Karpas-422 (cell line): ENCODE results near the gene MIA. TPM values are rescaled to one million over a fixed set of nuclear protein-coding genes. Genes with fewer than 3 reads are reported as not detected.
"Not testable (repeated sequence)": the region's sequence is repeated elsewhere in the genome, so short reads cannot be mapped to it uniquely, and the experiment has no call there.

Source experiments
- DNase-seq: peaks from one replicate; pipeline ENCODE4 v3.0.0-alpha.2; 2015
- H2AFZ ChIP-seq: fragments of 200-600 bp; sonication (generic); 2 replicates; pipeline ENCODE4 v1.6.1; 2014; ENCODE audit warnings: antibody characterized with exemption, low read length, mixed read lengths
- H3K27ac ChIP-seq: fragments of 200-600 bp; sonication (generic); 2 replicates; pipeline ENCODE4 v1.5.1; 2014; ENCODE audit warnings: mild to moderate bottlenecking, low read length, moderate library complexity
- H3K27me3 ChIP-seq: fragments of 200-600 bp; sonication (generic); 2 replicates; pipeline ENCODE4 v1.6.1; 2014; ENCODE audit warnings: low read length, mixed read lengths
- H3K36me3 ChIP-seq: fragments of 200-600 bp; sonication (generic); 2 replicates; pipeline ENCODE4 v1.6.1; 2014; ENCODE audit warnings: low read length, mixed read lengths; ENCODE audit not compliant: insufficient read depth
- H3K4me1 ChIP-seq: fragments of 200-600 bp; sonication (generic); 2 replicates; pipeline ENCODE4 v1.6.1; 2014; ENCODE audit warnings: mild to moderate bottlenecking, low read length, mixed read lengths
- H3K4me2 ChIP-seq: fragments of 200-600 bp; sonication (generic); 2 replicates; pipeline ENCODE4 v1.6.1; 2014; ENCODE audit warnings: low read length, low read depth, mild to moderate bottlenecking; ENCODE audit not compliant: poor library complexity, severe bottlenecking
- H3K4me3 ChIP-seq: fragments of 200-600 bp; sonication (generic); 2 replicates; pipeline ENCODE4 v1.5.1; 2014; ENCODE audit warnings: mild to moderate bottlenecking, antibody characterized with exemption, low read length, mixed read lengths
- H3K79me2 ChIP-seq: fragments of 200-600 bp; sonication (generic); 2 replicates; pipeline ENCODE4 v1.6.1; 2014; ENCODE audit warnings: mild to moderate bottlenecking, low read length, mixed read lengths
- H3K9ac ChIP-seq: fragments of 200-600 bp; sonication (generic); 2 replicates; pipeline ENCODE4 v1.6.0; 2014; ENCODE audit warnings: low read length
- H3K9me2 ChIP-seq: fragments of 200-600 bp; sonication (generic), shearing (Covaris generic); replicated peaks from 2 replicates; pipeline ENCODE4 v1.6.0; 2014; ENCODE audit warnings: mild to moderate bottlenecking, low read length, moderate library complexity; ENCODE audit not compliant: insufficient read depth
- H3K9me3 ChIP-seq: fragments of 300-700, 200-600 bp; sonication (generic); 2 replicates; pipeline ENCODE4 v1.6.1; 2014; ENCODE audit warnings: low read length, mixed read lengths
- H4K20me1 ChIP-seq: fragments of 200-600 bp; sonication (generic); 2 replicates; pipeline ENCODE4 v1.6.1; 2014; ENCODE audit warnings: mild to moderate bottlenecking, antibody characterized with exemption, low read length, low read depth; ENCODE audit not compliant: insufficient read depth
- total RNA-seq: library from RNA; depleted of rRNA; stranded (reverse); fragments of >200 nt; shearing (Covaris generic); gene quantifications from 2 replicates; pipeline ENCODE4 v1.2.3, GENCODE V29; 2014; ENCODE audit warnings: low replicate concordance

MIA gene
- total RNA-seq, 1 experiment from 2014 or later, result not detected

- H3K9me3 ChIP-seq, result no peaks in the 10 kb centered on the region
- peaks cover 23% of the 10 kb centered on the region for H3K4me1 ChIP-seq
- H3K9ac ChIP-seq, result peak overlapping the region; percentile 79
- H4K20me1 ChIP-seq, result no peaks in the 10 kb centered on the region
- H3K27ac ChIP-seq, result peak overlapping the region; percentile 100
- H3K4me3 ChIP-seq, result peak overlapping the region; percentile 76
- no peaks in the 10 kb centered on the region for H3K9me2 ChIP-seq
- H3K27me3 ChIP-seq, result no peaks in the 10 kb centered on the region
- peaks cover 11% of the 10 kb centered on the region; the same call in 1 of the 2 replicates for H3K79me2 ChIP-seq
- DNase-seq, result no peak
- H3K36me3 ChIP-seq, result no peaks in the 10 kb centered on the region
- no peak overlapping the region for H2AFZ ChIP-seq
- H3K4me2 ChIP-seq, result peak overlapping the region; percentile 83
These were observed 3.5 kb downstream of the MIA start for GRCh38 chr19:40778706-40779284.

GRCh38 chr19:40780582-40780981, 5.3 kb downstream of the MIA start:
- Histone ChIP-seq H4K20me1 (no peaks in the 10 kb centered on the region), H3K4me1 (peaks cover 23% of the 10 kb centered on the region), H3K4me2 (no peak overlapping the region), H3K9me3 (no peaks in the 10 kb centered on the region), H3K36me3 (no peaks in the 10 kb centered on the region), H3K27me3 (no peaks in the 10 kb centered on the region), H3K9me2 (no peaks in the 10 kb centered on the region), H3K9ac (no peak overlapping the region), H3K79me2 (peaks cover 11% of the 10 kb centered on the region; the same call in 1 of the 2 replicates), H3K4me3 (no peak overlapping the region), H3K27ac (no peak overlapping the region), H2AFZ (no peak overlapping the region)
- no peak for DNase-seq

- H3K27me3 ChIP-seq, result no peaks in the 10 kb centered on the region
- no peaks in the 10 kb centered on the region for H4K20me1 ChIP-seq
- peaks cover 23% of the 10 kb centered on the region for H3K4me1 ChIP-seq
- H2AFZ ChIP-seq, result no peak overlapping the region
- H3K27ac ChIP-seq, result no peak overlapping the region
- DNase-seq, result no peak
- H3K9ac ChIP-seq, result no peak overlapping the region
- no peaks in the 10 kb centered on the region for H3K36me3 ChIP-seq
- H3K9me2 ChIP-seq, result no peaks in the 10 kb centered on the region
- no peak overlapping the region for H3K4me2 ChIP-seq
- H3K79me2 ChIP-seq, result peaks cover 11% of the 10 kb centered on the region; the same call in 1 of the 2 replicates
- no peak overlapping the region for H3K4me3 ChIP-seq
- H3K9me3 ChIP-seq, result no peaks in the 10 kb centered on the region
These were observed 5.8 kb downstream of the MIA start for GRCh38 chr19:40781140-40781539.

GRCh38 chr19:40783711-40784110, 8.4 kb downstream of the MIA start:
- H3K9me2 ChIP-seq, result no peaks in the 10 kb centered on the region
- no peaks in the 10 kb centered on the region for H3K27me3 ChIP-seq
- no peak overlapping the region for H2AFZ ChIP-seq
- H3K9ac ChIP-seq, result no peak overlapping the region
- no peak overlapping the region for H3K4me2 ChIP-seq
- no peaks in the 10 kb centered on the region for H4K20me1 ChIP-seq
- no peak overlapping the region for H3K27ac ChIP-seq
- no peak overlapping the region for H3K4me3 ChIP-seq
- peaks cover 12% of the 10 kb centered on the region for H3K4me1 ChIP-seq
- no peak for DNase-seq
- H3K79me2 ChIP-seq, result peaks cover 11% of the 10 kb centered on the region; the same call in 1 of the 2 replicates
- H3K9me3 ChIP-seq, result no peaks in the 10 kb centered on the region
- H3K36me3 ChIP-seq, result no peaks in the 10 kb centered on the region

GRCh38 chr19:40784146-40784545, 8.8 kb downstream of the MIA start:
- not testable (repeated sequence) for H3K27me3 ChIP-seq, H4K20me1 ChIP-seq, DNase-seq, H3K79me2 ChIP-seq, H3K36me3 ChIP-seq, H3K4me3 ChIP-seq, H3K27ac ChIP-seq, H3K9ac ChIP-seq, H3K4me2 ChIP-seq, H3K9me2 ChIP-seq, H3K4me1 ChIP-seq, H2AFZ ChIP-seq, H3K9me3 ChIP-seq

GRCh38 chr19:40785526-40785925, 10.2 kb downstream of the MIA start:
- no peaks in the 10 kb centered on the region for H3K36me3 ChIP-seq
- H4K20me1 ChIP-seq, result no peaks in the 10 kb centered on the region
- no peak overlapping the region for H3K4me2 ChIP-seq
- H3K4me1 ChIP-seq, result no peaks in the 10 kb centered on the region
- no peak overlapping the region for H3K27ac ChIP-seq
- H3K4me3 ChIP-seq, result no peak overlapping the region
- no peaks in the 10 kb centered on the region for H3K79me2 ChIP-seq
- no peak overlapping the region for H3K9ac ChIP-seq
- H2AFZ ChIP-seq, result no peak overlapping the region
- H3K27me3 ChIP-seq, result no peaks in the 10 kb centered on the region
- no peaks in the 10 kb centered on the region for H3K9me2 ChIP-seq
- DNase-seq, result no peak
- no peaks in the 10 kb centered on the region for H3K9me3 ChIP-seq

GRCh38 chr19:40786060-40787037, 11.0 kb downstream of the MIA start:
- Histone ChIP-seq H3K4me2 (no peak overlapping the region), H3K9me3 (no peaks in the 10 kb centered on the region), H3K27ac (no peak overlapping the region), H3K36me3 (no peaks in the 10 kb centered on the region), H3K9ac (no peak overlapping the region), H3K4me3 (no peak overlapping the region), H4K20me1 (no peaks in the 10 kb centered on the region), H3K79me2 (no peaks in the 10 kb centered on the region), H2AFZ (no peak overlapping the region), H3K4me1 (peaks cover 3% of the 10 kb centered on the region), H3K27me3 (no peaks in the 10 kb centered on the region), H3K9me2 (no peaks in the 10 kb centered on the region)
- no peak for DNase-seq

- Histone ChIP-seq H3K36me3 (no peaks in the 10 kb centered on the region), H3K27ac (no peak overlapping the region), H3K79me2 (no peaks in the 10 kb centered on the region), H3K9me2 (no peaks in the 10 kb centered on the region), H3K27me3 (no peaks in the 10 kb centered on the region), H2AFZ (no peak overlapping the region), H3K9ac (no peak overlapping the region), H3K9me3 (no peaks in the 10 kb centered on the region), H3K4me2 (peak overlapping the region; percentile 46), H4K20me1 (no peaks in the 10 kb centered on the region), H3K4me3 (no peak overlapping the region), H3K4me1 (peaks cover 16% of the 10 kb centered on the region)
- DNase-seq, result no peak
These were observed 16.0 kb downstream of the MIA start for GRCh38 chr19:40791349-40791748.
